CD1c-positive myeloid dendritic cell (primary cell): ENCODE data around the gene TMCC1.
"Not testable (repeated sequence)": the region's sequence is repeated elsewhere in the genome, so short reads cannot be mapped to it uniquely, and the experiment has no call there.

Source experiments
- DNase-seq: peaks from one replicate; pipeline ENCODE4 v3.0.0-alpha.2; 2016; ENCODE audit errors: extremely low spot score

The TMCC1 gene

GRCh38 chr3:129687586-129688125, 205.9 kb downstream of the TMCC1 start:
- DNase-seq, result no peak

GRCh38 chr3:129686941-129687340, 206.6 kb downstream of the TMCC1 start:
- DNase-seq, result no peak

- DNase-seq, result no peak
Measured at GRCh38 chr3:129684270-129684669, 209.2 kb downstream of the TMCC1 start.

DNA sequence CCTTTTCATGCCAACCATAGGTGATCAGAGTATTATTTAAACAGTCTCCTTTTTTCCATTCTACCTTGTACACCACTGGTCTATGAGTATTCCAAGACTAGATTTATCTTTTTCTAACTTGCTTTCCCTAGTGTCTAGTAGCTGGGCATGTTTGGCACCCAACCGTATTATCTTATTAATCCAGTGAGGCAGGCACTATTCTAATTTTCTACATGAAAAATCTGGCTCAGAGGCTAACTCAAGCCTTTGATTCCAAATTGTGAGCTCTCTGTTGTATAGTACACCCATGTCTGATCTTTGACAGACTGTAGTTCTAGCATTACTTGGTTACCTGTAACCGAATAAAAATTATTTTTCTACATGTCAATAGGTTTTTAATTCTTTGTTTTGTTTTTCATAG, 210.3 kb downstream of the TMCC1 start:
- no peak for DNase-seq

DNA sequence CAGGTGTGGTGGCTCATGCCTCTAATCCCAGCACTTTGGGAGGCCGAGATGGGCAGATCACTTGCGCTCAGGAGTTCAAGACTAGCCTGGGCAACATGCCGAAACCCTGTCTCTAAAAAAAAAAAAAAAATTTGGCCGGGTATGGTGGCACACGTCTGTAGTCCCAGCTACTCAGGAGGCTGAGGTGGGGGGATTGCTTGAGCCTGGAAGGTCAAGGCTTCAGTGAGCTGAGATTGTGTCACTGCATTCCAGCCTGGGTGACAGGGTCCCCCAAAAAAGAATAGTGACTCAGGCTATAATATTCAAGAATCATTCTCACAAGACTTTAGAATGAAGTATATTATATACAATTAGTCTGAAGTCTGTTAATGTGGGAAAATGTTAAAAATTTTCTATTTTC, 216.5 kb downstream of the TMCC1 start:
- no peak for DNase-seq

GRCh38 chr3:129674798-129675123, 218.8 kb downstream of the TMCC1 start:
- DNase-seq, result not testable (repeated sequence)

GRCh38 chr3:129673897-129674797, 219.4 kb downstream of the TMCC1 start:
- no peak for DNase-seq

GRCh38 chr3:129673012-129673411, 220.5 kb downstream of the TMCC1 start:
- DNase-seq, result no peak

DNA sequence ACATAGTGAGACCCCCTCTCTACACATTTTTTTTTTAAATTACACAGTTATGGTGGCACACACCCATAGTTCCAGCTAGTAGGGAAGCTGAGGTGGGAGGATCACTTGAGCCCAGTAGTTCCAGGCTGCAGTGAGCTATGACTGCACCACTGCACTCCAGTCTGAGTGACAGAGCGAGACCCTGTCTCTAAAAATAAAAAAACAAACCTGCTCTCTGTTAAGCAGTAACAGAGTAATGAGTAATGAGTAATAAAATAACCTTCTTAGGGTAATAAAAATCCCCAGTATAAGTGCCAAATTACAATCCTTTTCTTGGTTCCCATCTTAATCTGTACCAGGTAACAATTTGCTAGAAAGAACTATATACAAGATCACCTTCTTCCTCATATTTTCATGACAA, 221.1 kb downstream of the TMCC1 start:
- no peak for DNase-seq

GRCh38 chr3:129665024-129665768, 228.3 kb downstream of the TMCC1 start:
- DNase-seq, result no peak

GRCh38 chr3:129663930-129664646, 229.4 kb downstream of the TMCC1 start:
- DNase-seq, result no peak

GRCh38 chr3:129663045-129663446, 230.5 kb downstream of the TMCC1 start:
- DNase-seq, result no peak

GRCh38 chr3:129662191-129662608, 231.3 kb downstream of the TMCC1 start:
- no peak for DNase-seq

DNA sequence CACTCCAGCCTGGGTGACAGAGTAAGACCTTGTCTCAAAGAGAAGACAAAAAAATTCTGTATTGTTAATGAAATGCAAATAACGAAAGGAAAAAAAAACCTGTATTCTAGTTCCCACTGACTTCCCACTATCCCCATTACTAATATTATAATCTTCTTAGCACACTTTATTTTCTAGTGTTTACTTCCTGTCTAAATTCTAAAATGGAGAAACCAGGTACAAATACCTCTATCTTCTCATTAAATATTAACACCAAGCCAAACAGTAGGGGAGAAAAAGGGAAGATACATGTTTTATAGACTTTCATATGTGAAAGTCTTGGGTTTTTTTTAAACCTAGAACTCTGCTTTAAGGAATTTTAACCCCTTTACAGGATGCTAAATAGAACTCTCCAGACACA, 231.7 kb downstream of the TMCC1 start:
- DNase-seq, result no peak

DNA sequence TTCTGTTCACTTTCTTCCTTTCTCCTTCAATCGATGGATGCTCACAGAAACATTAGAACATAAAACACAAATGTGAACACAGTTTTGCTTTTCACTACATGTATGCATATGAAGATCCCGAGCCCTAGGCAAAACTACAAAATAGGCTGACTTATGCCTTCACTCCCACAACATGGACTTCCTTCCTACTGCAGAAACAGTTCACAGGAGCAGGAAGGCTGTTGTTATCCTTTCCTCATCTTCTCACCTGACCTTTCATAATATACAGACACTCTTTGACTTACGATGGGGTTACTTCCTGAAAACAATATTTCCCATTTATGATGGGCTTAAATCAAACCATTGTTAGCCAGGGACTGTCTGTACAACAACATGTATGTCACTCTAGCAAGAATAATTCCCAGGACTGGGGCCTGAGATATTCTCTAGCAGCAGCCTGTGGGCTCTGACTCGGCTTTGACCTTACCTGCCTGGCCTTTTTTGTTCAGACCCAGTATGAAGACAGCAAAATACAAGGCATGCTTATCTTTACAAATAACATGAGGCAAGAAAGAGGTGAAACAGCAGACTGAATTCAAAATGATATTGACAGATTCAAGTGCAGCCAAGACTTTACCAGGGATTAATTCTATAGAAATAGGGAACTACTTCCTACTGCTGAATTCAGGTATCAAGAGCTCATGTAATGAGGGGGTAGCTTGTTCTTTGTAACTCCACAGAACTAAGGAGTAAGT, 235.2 kb downstream of the TMCC1 start:
- DNase-seq, result peak; percentile 8

GRCh38 chr3:129657261-129658046, 236.1 kb downstream of the TMCC1 start:
- DNase-seq, result no peak

DNA sequence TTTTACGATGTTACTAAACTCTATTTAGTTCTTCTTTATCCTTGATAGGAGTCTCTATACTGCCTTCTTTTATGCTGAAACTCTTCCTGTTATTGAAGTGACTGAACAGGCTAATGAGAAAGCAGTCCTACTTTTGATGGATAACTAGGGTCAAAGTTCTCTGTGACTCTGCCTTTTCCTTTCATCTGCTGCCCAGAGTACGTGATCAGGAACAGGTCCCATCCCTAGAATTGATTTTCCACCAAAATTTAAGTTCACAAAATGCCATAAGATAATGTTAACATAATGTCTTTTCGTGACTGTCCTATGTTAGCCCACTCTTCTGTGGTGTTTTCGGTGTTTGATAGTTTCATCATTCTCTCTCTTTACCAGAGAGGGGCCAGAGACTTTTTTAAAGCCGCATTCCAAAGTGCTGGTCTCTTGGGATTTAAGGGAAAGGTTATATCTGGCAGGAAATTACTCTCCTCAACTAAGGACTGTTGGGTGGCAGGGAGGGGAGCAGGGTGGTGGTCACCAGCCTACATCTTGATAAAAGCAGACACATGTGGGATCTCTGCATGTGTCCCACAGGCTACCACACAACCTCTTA, 236.8 kb downstream of the TMCC1 start:
- no peak for DNase-seq

GRCh38 chr3:129655291-129655700, 238.2 kb downstream of the TMCC1 start:
- DNase-seq, result no peak

DNA sequence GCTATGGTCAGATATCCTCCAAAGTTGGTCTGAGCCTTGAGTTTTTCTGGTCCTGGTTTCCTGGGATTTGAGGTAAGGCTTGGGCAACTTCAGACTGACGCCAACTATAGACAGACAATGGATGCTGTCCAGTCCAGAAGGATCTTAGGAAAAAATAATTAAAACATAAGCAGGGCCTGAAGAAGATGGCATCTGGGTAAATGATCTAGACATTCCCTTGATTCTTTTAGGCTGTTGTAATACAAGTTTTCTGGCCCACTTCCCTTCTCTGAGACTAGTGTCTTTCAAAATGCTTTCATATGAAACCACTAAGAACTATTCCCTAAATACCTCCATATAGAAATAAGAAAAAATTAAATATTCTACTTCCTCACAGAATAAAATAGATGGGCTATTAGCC, 239.4 kb downstream of the TMCC1 start:
- DNase-seq, result no peak

DNA sequence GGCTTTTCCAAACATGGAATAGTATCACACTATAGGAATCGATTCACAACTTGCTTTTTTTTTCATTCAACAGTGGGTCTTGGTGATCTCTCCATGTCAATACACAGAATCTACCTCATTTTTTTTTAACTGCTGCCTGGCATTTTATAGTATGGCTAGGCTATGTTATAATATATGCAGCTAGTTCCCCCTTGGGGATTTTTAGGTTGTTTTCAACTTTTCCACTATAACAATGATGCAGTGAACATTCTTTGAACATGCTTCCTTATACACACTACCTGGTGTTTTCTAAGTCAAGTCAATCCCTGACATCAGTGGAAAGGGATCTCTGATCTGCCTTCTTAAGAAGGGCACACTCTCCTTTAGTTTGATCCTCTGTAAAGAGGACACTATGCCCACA, 240.5 kb downstream of the TMCC1 start:
- DNase-seq, result no peak
